SK-N-MC (cell line): ENCODE results near the gene GALT.
A peak's percentile ranks its signal among the peaks of the same experiment; 100 is the strongest.
"Not testable (repeated sequence)": the region's sequence is repeated elsewhere in the genome, so short reads cannot be mapped to it uniquely, and the experiment has no call there.

ENCODE experiments used
- DNase-seq: peaks from one replicate; pipeline ENCODE4 v3.0.0-alpha.2; 2011; ENCODE audit warnings: low read depth, low spot score
- H3K27ac ChIP-seq: fragments of 200-600 bp; sonication (generic); 2 replicates; pipeline ENCODE4 v1.5.1; 2016; ENCODE audit warnings: mixed run types
- H3K36me3 ChIP-seq: fragments of 200-600 bp; sonication (generic); 2 replicates; pipeline ENCODE4 v1.6.1; 2017; ENCODE audit warnings: antibody characterized with exemption, low read length, mixed read lengths; ENCODE audit not compliant: insufficient read depth
- H3K4me3 ChIP-seq: fragments of 200-600 bp; sonication (generic); 2 replicates; pipeline ENCODE4 v1.5.1; 2016
- H3K9ac ChIP-seq: fragments of 200-600 bp; sonication (generic); 2 replicates; pipeline ENCODE4 v1.8.0; 2017; ENCODE audit warnings: mixed run types, mixed read lengths; ENCODE audit not compliant: insufficient read length
- H3K9me3 ChIP-seq: fragments of 200-600 bp; sonication (generic); 2 replicates; pipeline ENCODE4 v1.6.1; 2017; ENCODE audit warnings: low read depth, mild to moderate bottlenecking, antibody characterized with exemption, low read length, moderate library complexity, mixed read lengths
- EZH2 ChIP-seq: fragments of 200-600 bp; sonication (generic); IDR thresholded peaks from one replicate; pipeline ENCODE4 v1.6.1; 2017; ENCODE audit warnings: antibody characterized with exemption
- FOXP2 ChIP-seq: optimal IDR thresholded peaks from 2 replicates; pipeline ENCODE3; 2011; ENCODE audit warnings: mild to moderate bottlenecking, moderate library complexity; ENCODE audit not compliant: insufficient read depth; ENCODE audit errors: extremely low read length, control extremely low read depth
- POLR2AphosphoS5 ChIP-seq: IDR thresholded peaks from 2 replicates; pipeline ENCODE4 v1.6.1; 2012; ENCODE audit warnings: mild to moderate bottlenecking, low read depth, low read length, borderline replicate concordance

Gene GALT

DNA sequence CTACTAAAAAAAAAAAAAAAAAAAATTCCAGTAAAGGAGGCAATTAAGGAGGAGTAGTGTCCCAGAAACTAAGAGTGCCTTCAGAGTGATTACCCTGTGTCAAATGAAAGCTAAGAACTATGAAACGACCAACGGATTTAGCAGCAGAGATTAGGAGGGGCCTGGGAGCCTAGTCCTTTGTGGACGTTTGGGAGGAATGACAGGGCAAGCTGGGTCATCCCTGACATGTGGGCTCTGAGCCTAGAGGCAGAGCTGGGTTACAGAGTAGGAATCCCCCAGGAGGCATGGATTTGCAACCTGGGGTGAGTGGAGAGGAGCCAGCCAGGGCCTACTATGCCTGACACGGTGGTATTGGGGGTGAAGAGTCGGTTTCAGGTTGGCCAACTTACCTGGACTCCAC, 13.3 kb upstream of the GALT start:
- H3K9me3 ChIP-seq: no peaks in the 10 kb centered on the region
- TF ChIP-seq POLR2AphosphoS5 (no peak), FOXP2 (no peak), EZH2 (no peak)
- H3K27ac ChIP-seq: no peak overlapping the region
- peaks cover 13% of the 10 kb centered on the region; the same call in 1 of the 2 replicates for H3K36me3 ChIP-seq
- no peak overlapping the region for H3K4me3 ChIP-seq
- no peak for DNase-seq
- no peak overlapping the region for H3K9ac ChIP-seq

GRCh38 chr9:34633851-34634550, 12.5 kb upstream of the GALT start:
- Histone ChIP-seq H3K9ac (no peak overlapping the region), H3K27ac (no peak overlapping the region), H3K9me3 (no peaks in the 10 kb centered on the region), H3K4me3 (no peak overlapping the region), H3K36me3 (peaks cover 13% of the 10 kb centered on the region; the same call in 1 of the 2 replicates)
- TF ChIP-seq POLR2AphosphoS5 (peak; percentile 68), EZH2 (no peak), FOXP2 (no peak)
- DNase-seq: no peak

DNA sequence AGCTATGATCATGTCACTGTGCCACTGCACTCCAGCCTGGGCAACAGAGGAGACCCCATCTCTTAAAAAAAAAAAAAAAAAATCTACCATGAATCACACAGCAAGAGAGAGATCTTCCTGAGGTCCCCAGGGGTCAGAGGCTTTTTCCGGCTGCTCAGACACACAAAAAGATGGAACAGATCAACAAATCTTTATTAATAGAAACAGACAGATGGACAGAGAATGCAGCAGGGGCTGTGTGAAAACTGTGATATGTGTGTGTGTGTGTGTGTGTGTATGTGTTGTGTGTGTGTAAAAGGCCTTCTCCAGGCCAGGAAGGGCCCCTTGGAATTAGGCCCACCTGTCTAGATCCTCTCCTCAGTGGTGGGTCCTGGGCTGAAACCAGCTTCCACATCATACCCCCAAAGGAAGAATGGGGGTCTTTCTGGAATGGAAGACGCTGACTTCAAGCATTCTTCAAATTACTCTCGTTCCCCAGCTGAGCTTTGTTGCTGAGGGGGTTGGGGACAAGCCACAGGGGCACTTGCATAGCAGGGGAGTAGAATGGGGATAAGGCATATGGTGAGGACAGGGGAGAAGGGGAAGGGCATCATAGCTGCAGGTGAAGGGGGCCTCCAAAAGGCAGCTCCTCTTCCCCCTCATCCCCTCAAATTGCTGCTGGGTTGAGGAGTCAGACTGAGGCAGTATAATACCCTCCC, 11.8 kb upstream of the GALT start:
- peaks cover 13% of the 10 kb centered on the region; the same call in 1 of the 2 replicates for H3K36me3 ChIP-seq
- no peaks in the 10 kb centered on the region for H3K9me3 ChIP-seq
- no peak overlapping the region for H3K4me3 ChIP-seq
- H3K9ac ChIP-seq: no peak overlapping the region
- DNase-seq: no peak
- no peak overlapping the region for H3K27ac ChIP-seq
- TF ChIP-seq EZH2 (no peak), POLR2AphosphoS5 (peak; percentile 57; the same call in 1 of the 2 replicates), FOXP2 (no peak)

GRCh38 chr9:34635556-34635955, 10.9 kb upstream of the GALT start:
- H3K36me3 ChIP-seq: peaks cover 13% of the 10 kb centered on the region; the same call in 1 of the 2 replicates
- no peak overlapping the region for H3K27ac ChIP-seq
- peak overlapping the region; percentile 41 for H3K9ac ChIP-seq
- TF ChIP-seq EZH2 (no peak), FOXP2 (no peak), POLR2AphosphoS5 (no peak)
- no peaks in the 10 kb centered on the region for H3K9me3 ChIP-seq
- no peak for DNase-seq
- peak overlapping the region; percentile 98; the same call in 1 of the 2 replicates for H3K4me3 ChIP-seq

DNA sequence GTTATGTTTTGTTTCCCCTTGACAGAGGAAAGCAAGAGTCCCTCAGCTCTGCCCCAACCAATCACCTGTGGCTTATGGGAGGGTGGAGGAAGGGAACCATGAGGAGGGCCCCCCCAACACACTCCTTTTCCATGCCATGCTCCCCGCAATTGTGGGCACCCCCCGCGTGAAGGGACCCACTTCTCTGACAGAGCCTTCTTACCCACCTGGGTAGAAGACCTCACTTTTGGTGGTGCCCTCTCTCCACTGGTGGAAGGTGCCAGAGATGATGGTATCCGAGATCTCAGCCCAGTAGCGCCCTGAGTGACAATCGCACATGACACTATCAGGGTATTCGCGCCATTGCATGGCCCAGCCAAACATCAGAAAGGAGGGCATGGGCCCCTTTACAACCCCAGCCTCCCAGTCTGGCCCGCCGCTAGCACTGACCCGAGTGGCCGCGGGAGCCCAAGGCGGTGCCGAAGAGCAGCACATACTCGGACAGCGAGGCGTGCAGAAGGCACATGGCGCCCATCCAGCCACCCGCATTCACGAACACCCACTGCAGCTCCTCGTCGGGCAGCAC, 9.6 kb upstream of the GALT start:
- DNase-seq: no peak
- H3K9me3 ChIP-seq: no peaks in the 10 kb centered on the region
- H3K27ac ChIP-seq: no peak overlapping the region
- H3K36me3 ChIP-seq: peaks cover 13% of the 10 kb centered on the region; the same call in 1 of the 2 replicates
- H3K9ac ChIP-seq: peak overlapping the region; percentile 86
- no peak for TF ChIP-seq EZH2
- no peak for TF ChIP-seq POLR2AphosphoS5
- no peak for TF ChIP-seq FOXP2
- peak overlapping the region; percentile 98 for H3K4me3 ChIP-seq

DNA sequence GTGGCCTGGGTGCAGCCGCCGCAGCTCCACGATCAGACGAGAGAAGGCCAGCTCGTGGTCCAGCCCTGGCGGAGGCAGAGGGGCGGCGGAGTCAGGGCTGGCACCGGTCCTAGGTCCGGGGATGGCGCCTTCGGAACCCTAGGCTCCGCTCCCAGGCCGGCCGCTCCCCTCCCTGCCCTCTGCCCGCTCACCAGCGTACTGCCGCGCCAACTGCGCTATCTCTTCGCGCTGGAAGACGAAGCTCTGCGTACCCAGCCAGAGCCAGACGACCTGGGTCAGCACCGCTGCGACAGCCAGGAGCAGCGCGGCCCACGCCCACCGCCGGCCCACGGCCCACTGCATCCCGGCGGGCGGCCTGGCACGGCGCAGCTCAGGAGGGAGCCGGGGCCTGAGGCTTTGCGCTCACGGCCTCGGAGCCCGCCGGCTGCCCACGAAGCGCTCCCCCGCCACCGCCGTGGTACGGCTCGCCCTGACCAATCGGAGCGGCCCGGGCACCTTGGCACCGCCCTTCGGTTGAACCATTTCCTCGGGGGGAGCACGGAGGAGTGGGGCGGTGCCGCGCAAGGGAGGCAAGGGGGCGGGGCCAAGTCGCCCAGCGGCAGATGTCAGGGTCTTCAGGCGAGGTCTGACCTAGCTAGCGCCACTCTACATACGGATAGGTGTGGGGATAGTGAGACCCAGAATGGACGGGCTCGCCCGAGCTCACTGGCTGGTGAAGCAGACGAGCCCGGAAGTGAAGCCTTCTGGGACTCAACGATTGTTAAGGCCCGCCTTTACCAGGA, 8.9 kb upstream of the GALT start, which contains the start of gene SIGMAR1:
Gene SIGMAR1, minus strand, starts transcription at position 432 of the 782 bp plus-strand sequence. Its CDS starts 90 bp downstream, at position 342.
- no peak for DNase-seq
- Histone ChIP-seq H3K9me3 (no peaks in the 10 kb centered on the region), H3K9ac (peak within 1 kb of the TSS; percentile 86), H3K36me3 (peaks cover 13% of the 10 kb centered on the region; the same call in 1 of the 2 replicates), H3K27ac (peak within 1 kb of the TSS; percentile 77), H3K4me3 (peak within 1 kb of the TSS; percentile 98)
- TF ChIP-seq EZH2 (no peak), FOXP2 (peak; percentile 45), POLR2AphosphoS5 (peak; percentile 93)

GRCh38 chr9:34638138-34638445, 8.4 kb upstream of the GALT start:
- peak overlapping the region; percentile 77 for H3K27ac ChIP-seq
- peak overlapping the region; percentile 86 for H3K9ac ChIP-seq
- TF ChIP-seq POLR2AphosphoS5 (no peak), EZH2 (no peak), FOXP2 (no peak)
- no peaks in the 10 kb centered on the region for H3K9me3 ChIP-seq
- DNase-seq: no peak
- H3K36me3 ChIP-seq: peaks cover 13% of the 10 kb centered on the region; the same call in 1 of the 2 replicates
- H3K4me3 ChIP-seq: peak overlapping the region; percentile 98

GRCh38 chr9:34639322-34639721, 7.2 kb upstream of the GALT start:
- DNase-seq, H3K4me3 ChIP-seq, H3K27ac ChIP-seq, H3K9me3 ChIP-seq, H3K9ac ChIP-seq: not testable (repeated sequence)
- peaks cover 13% of the 10 kb centered on the region; the same call in 1 of the 2 replicates for H3K36me3 ChIP-seq
